ENCODE results near the gene SLC35B2. TPM values are rescaled to one million over a fixed set of nuclear protein-coding genes. Genes with fewer than 3 reads are reported as not detected.
A peak's percentile ranks its signal among the peaks of the same experiment; 100 is the strongest.

Gene SLC35B2
- total RNA-seq, 1 experiment from 2014 or later = 90.6 TPM

GRCh38 chr6:44245912-44246662 lies 11.2 kb downstream of the SLC35B2 start:
- H3F3A ChIP-seq (ENCODE audit: low read length, unreplicated experiment) = peaks cover 31% of the 10 kb centered on the region
- TF ChIP-seq CTCF (conservative IDR thresholded peaks at IDR 0.05; ENCODE audit: low read depth, low read length) (peak; percentile 58; the same call in 1 of the 2 replicates), EZH2phosphoT487 (IDR thresholded peaks at IDR 0.05; ENCODE audit: borderline replicate concordance, low read length) (no peak)
- H3K4me1 ChIP-seq (ENCODE audit: insufficient read depth, low read length) = peaks cover 35% of the 10 kb centered on the region
- peak; percentile 79 for ATAC-seq
- no peaks in the 10 kb centered on the region for H3K9me3 ChIP-seq (ENCODE audit: low read length)
- no peaks in the 10 kb centered on the region for H3K27me3 ChIP-seq (ENCODE audit: low read length)
- peak overlapping the region; percentile 96 for H3K9ac ChIP-seq (ENCODE audit: low read length)
- H4K20me1 ChIP-seq (ENCODE audit: low read length) = peaks cover 41% of the 10 kb centered on the region
- H3K27ac ChIP-seq (ENCODE audit: low read length) = peak overlapping the region; percentile 22
- BruUV-seq (replicated peaks) = no TSS peak
- intact Hi-C loops (cut with micrococcal nuclease) = no loop called here
- ChIA-PET POLR2A (ENCODE audit: unreplicated experiment) (interaction anchor here (0.5 to 2.1 kb wide), 4 partner anchors 9 to 204 kb away, joined by 3 to 10 read pairs (median 4); partner anchors contain the start of gene CDC5L), CTCF (interaction anchor here (0.7 to 1.0 kb wide), 2 partner anchors 10 to 150 kb away, joined by 4 to 6 read pairs; no protein-coding TSS in a partner anchor)
- no peaks in the 10 kb centered on the region for H3K9me2 ChIP-seq (replicated peaks; ENCODE audit: low read length)
- H3K79me2 ChIP-seq (ENCODE audit: low read length) = peaks cover 44% of the 10 kb centered on the region
- H3K4me2 ChIP-seq (ENCODE audit: low read length) = peak overlapping the region; percentile 90
- H2AFZ ChIP-seq (ENCODE audit: low read length) = peak overlapping the region; percentile 85
- H3K4me3 ChIP-seq (ENCODE audit: low read length) = peak overlapping the region; percentile 99
- peak; percentile 78 for DNase-seq
- H3K36me3 ChIP-seq (ENCODE audit: low read depth, low read length) = peaks cover 39% of the 10 kb centered on the region

GRCh38 chr6:44245391-44245911 lies 11.9 kb downstream of the SLC35B2 start:
- intact Hi-C loops (cut with micrococcal nuclease) = no loop called here
- CTCF ChIA-PET = interaction anchor here (0.6 to 0.7 kb wide), 2 partner anchors 11 to 149 kb away, joined by 4 to 6 read pairs; no protein-coding TSS in a partner anchor

More at GRCh38 chr6:44245391-44245911, 11.9 kb downstream of the SLC35B2 start:
- peak overlapping the region; percentile 99 for H3K4me3 ChIP-seq (ENCODE audit: low read length)
- no peak for ATAC-seq
- peaks cover 29% of the 10 kb centered on the region for H3K4me1 ChIP-seq (ENCODE audit: insufficient read depth, low read length)
- H3K9me2 ChIP-seq (replicated peaks; ENCODE audit: low read length) = no peaks in the 10 kb centered on the region
- H3K27me3 ChIP-seq (ENCODE audit: low read length) = no peaks in the 10 kb centered on the region
- BruUV-seq (replicated peaks) = TSS peak; percentile 85
- H2AFZ ChIP-seq (ENCODE audit: low read length) = peak overlapping the region; percentile 85
- H3K27ac ChIP-seq (ENCODE audit: low read length) = 0 out of 2 replicates have a peak overlapping the region, but pooled peaks have one; percentile 2
- peak overlapping the region; percentile 44 for H3K9ac ChIP-seq (ENCODE audit: low read length)
- DNase-seq = no peak
- peaks cover 25% of the 10 kb centered on the region for H3F3A ChIP-seq (ENCODE audit: low read length, unreplicated experiment)
- peaks cover 35% of the 10 kb centered on the region for H4K20me1 ChIP-seq (ENCODE audit: low read length)
- peak overlapping the region; percentile 90 for H3K4me2 ChIP-seq (ENCODE audit: low read length)
- POLR2A ChIA-PET (ENCODE audit: unreplicated experiment) = no interaction called here
- TF ChIP-seq EZH2 (IDR thresholded peaks at IDR 0.05; ENCODE audit: low read length, unreplicated experiment) = no peak
- no peak for TF ChIP-seq EZH2phosphoT487 (IDR thresholded peaks at IDR 0.05; ENCODE audit: borderline replicate concordance, low read length)
- no peak for TF ChIP-seq CTCF (conservative IDR thresholded peaks at IDR 0.05; ENCODE audit: low read depth, low read length)
- no peaks in the 10 kb centered on the region for H3K9me3 ChIP-seq (ENCODE audit: low read length)
- H3K36me3 ChIP-seq (ENCODE audit: low read depth, low read length) = peaks cover 32% of the 10 kb centered on the region
- peaks cover 37% of the 10 kb centered on the region for H3K79me2 ChIP-seq (ENCODE audit: low read length)
